RWPE2 (cell line): ENCODE measurements around the gene UBASH3B.

Experiments used
- ATAC-seq: fragments of 200-7000 bp; cut with Tn5 transposase; 3 replicates; pipeline ENCODE4 v1.9.1; 2021; ENCODE audit warnings: low read depth
- DNase-seq: peaks from one replicate; pipeline ENCODE4 v3.0.0-alpha.2; 2020; ENCODE audit warnings: low spot score
- H3K27ac ChIP-seq: fragments of 450-650 bp; 2 replicates; pipeline ENCODE4 v1.5.1; 2017; ENCODE audit warnings: mild to moderate bottlenecking; ENCODE audit not compliant: poor library complexity, severe bottlenecking
- H3K27me3 ChIP-seq: fragments of 250-450 bp; sonication (Bioruptor Pico); 2 replicates; pipeline ENCODE4 v1.5.1; 2021; ENCODE audit warnings: mild to moderate bottlenecking, moderate library complexity; ENCODE audit not compliant: insufficient read depth, poor library complexity, severe bottlenecking
- H3K36me3 ChIP-seq: fragments of 250-450 bp; sonication (Bioruptor Pico); 2 replicates; pipeline ENCODE4 v1.5.1; 2020; ENCODE audit warnings: low read depth, mild to moderate bottlenecking, moderate library complexity
- H3K4me1 ChIP-seq: fragments of 250-450 bp; sonication (Bioruptor Pico); 2 replicates; pipeline ENCODE4 v1.5.1; 2021; ENCODE audit warnings: mild to moderate bottlenecking, moderate library complexity; ENCODE audit not compliant: insufficient read depth, poor library complexity, severe bottlenecking
- H3K4me3 ChIP-seq: fragments of 250-450 bp; sonication (Bioruptor Pico); 2 replicates; pipeline ENCODE4 v1.5.1; 2021; ENCODE audit warnings: mild to moderate bottlenecking, moderate library complexity; ENCODE audit not compliant: severe bottlenecking
- H3K9me3 ChIP-seq: fragments of 250-450 bp; sonication (Bioruptor Pico); 2 replicates; pipeline ENCODE4 v1.5.1; 2021; ENCODE audit warnings: mild to moderate bottlenecking, moderate library complexity; ENCODE audit not compliant: severe bottlenecking
- CTCF ChIP-seq: fragments of 450-650 bp; IDR thresholded peaks from one replicate; pipeline ENCODE4 v1.5.1; 2017; ENCODE audit warnings: mild to moderate bottlenecking, moderate library complexity; ENCODE audit not compliant: poor library complexity, severe bottlenecking

UBASH3B gene

GRCh38 chr11:122747351-122747781, 91.8 kb downstream of the UBASH3B start:
- Histone ChIP-seq H3K27ac (no peak overlapping the region), H3K36me3 (no peaks in the 10 kb centered on the region), H3K9me3 (no peaks in the 10 kb centered on the region), H3K27me3 (no peaks in the 10 kb centered on the region), H3K4me1 (peaks cover 3% of the 10 kb centered on the region), H3K4me3 (no peak overlapping the region)
- ATAC-seq (no peak), DNase-seq (no peak)
- TF ChIP-seq CTCF, result no peak

GRCh38 chr11:122749005-122749687, 93.6 kb downstream of the UBASH3B start:
- DNase-seq (no peak), ATAC-seq (peak; percentile 88)
- no peaks in the 10 kb centered on the region for H3K27me3 ChIP-seq
- H3K36me3 ChIP-seq, result no peaks in the 10 kb centered on the region
- H3K4me3 ChIP-seq, result no peak overlapping the region
- no peaks in the 10 kb centered on the region for H3K9me3 ChIP-seq
- TF ChIP-seq CTCF, result no peak
- H3K4me1 ChIP-seq, result peaks cover 3% of the 10 kb centered on the region
- H3K27ac ChIP-seq, result no peak overlapping the region

GRCh38 chr11:122750049-122750448, 94.5 kb downstream of the UBASH3B start:
- no peaks in the 10 kb centered on the region for H3K27me3 ChIP-seq
- no peak for DNase-seq
- H3K36me3 ChIP-seq, result no peaks in the 10 kb centered on the region
- H3K4me1 ChIP-seq, result peaks cover 3% of the 10 kb centered on the region
- no peak overlapping the region for H3K27ac ChIP-seq
- TF ChIP-seq CTCF, result no peak
- ATAC-seq, result no peak
- H3K9me3 ChIP-seq, result no peaks in the 10 kb centered on the region
- H3K4me3 ChIP-seq, result no peak overlapping the region

- ATAC-seq (no peak), DNase-seq (no peak)
- Histone ChIP-seq H3K27ac (no peak overlapping the region), H3K9me3 (no peaks in the 10 kb centered on the region), H3K4me3 (no peak overlapping the region), H3K36me3 (no peaks in the 10 kb centered on the region), H3K4me1 (peaks cover 3% of the 10 kb centered on the region), H3K27me3 (no peaks in the 10 kb centered on the region)
- TF ChIP-seq CTCF, result no peak
Measured at GRCh38 chr11:122751292-122752070, 96.0 kb downstream of the UBASH3B start.

- Histone ChIP-seq H3K4me3 (no peak overlapping the region), H3K9me3 (no peaks in the 10 kb centered on the region), H3K36me3 (no peaks in the 10 kb centered on the region), H3K4me1 (peaks cover 3% of the 10 kb centered on the region), H3K27ac (no peak overlapping the region), H3K27me3 (no peaks in the 10 kb centered on the region)
- DNase-seq (no peak), ATAC-seq (no peak)
- TF ChIP-seq CTCF, result no peak
Measured at GRCh38 chr11:122754028-122754427, 98.5 kb downstream of the UBASH3B start.
